Muscle layer of duodenum (tissue), 2 donors: ENCODE measurements around the gene JPH4.
"Not testable (repeated sequence)": the region's sequence is repeated elsewhere in the genome, so short reads cannot be mapped to it uniquely, and the experiment has no call there.

Experiments
- H3K27ac ChIP-seq: one replicate; pipeline ENCODE4 v1.7.0; 2013; ENCODE audit warnings: mild to moderate bottlenecking, low read length
- H3K27me3 ChIP-seq: one replicate; pipeline ENCODE4 v1.7.0; 2013; ENCODE audit warnings: low read depth, mild to moderate bottlenecking, control low read depth, low read length
- H3K36me3 ChIP-seq, 2 donors: one replicate each; pipeline ENCODE4 v1.7.0; 2013; ENCODE audit warnings: low read length in 2 of 2, control low read depth in 1 of 2, mild to moderate bottlenecking in 1 of 2; ENCODE audit not compliant: insufficient read depth in 2 of 2, control insufficient read depth in 1 of 2
- H3K4me1 ChIP-seq, 2 donors: one replicate each; pipeline ENCODE4 v1.7.0; 2013; ENCODE audit warnings: low read length in 2 of 2, mild to moderate bottlenecking in 2 of 2, control low read depth in 1 of 2, moderate library complexity in 1 of 2; ENCODE audit not compliant: insufficient read depth in 2 of 2, control insufficient read depth in 1 of 2
- H3K4me3 ChIP-seq, 2 donors: one replicate each; pipeline ENCODE4 v1.7.0; 2013; ENCODE audit warnings: low read length in 2 of 2, low read depth in 1 of 2, mild to moderate bottlenecking in 1 of 2
- H3K9me3 ChIP-seq, 2 donors: one replicate each; pipeline ENCODE4 v1.7.0; 2013; ENCODE audit warnings: low read length in 2 of 2, control low read depth in 1 of 2, mild to moderate bottlenecking in 1 of 2; ENCODE audit not compliant: control insufficient read depth in 1 of 2
- donor health status: healthy.

The JPH4 gene

DNA sequence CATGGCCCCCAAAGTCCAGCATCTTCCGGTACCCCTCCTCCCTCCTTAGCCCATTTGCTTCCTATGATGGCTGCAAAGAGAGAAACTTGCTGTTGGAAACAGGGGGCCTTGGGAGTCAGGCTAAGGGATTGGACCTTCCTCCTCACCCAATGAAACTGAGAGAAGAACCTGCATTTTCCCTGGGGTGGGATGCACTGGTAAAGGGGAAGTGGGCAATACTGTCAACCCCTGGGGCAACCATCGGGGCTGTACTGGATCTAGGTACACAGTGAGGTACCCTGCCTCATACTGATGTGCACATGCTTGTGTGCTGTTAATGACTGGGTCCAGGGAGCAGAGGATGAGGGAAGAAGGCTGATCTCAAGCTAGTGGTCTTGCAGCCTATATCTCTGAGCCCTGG lies 11.0 kb upstream of the JPH4 start:
- Histone ChIP-seq H3K36me3 (no peaks in the 10 kb centered on the region), H3K27ac (no peak overlapping the region), H3K4me3 (no peak overlapping the region), H3K27me3 (no peaks in the 10 kb centered on the region), H3K9me3 (no peaks in the 10 kb centered on the region), H3K4me1 (no peaks in the 10 kb centered on the region)

DNA sequence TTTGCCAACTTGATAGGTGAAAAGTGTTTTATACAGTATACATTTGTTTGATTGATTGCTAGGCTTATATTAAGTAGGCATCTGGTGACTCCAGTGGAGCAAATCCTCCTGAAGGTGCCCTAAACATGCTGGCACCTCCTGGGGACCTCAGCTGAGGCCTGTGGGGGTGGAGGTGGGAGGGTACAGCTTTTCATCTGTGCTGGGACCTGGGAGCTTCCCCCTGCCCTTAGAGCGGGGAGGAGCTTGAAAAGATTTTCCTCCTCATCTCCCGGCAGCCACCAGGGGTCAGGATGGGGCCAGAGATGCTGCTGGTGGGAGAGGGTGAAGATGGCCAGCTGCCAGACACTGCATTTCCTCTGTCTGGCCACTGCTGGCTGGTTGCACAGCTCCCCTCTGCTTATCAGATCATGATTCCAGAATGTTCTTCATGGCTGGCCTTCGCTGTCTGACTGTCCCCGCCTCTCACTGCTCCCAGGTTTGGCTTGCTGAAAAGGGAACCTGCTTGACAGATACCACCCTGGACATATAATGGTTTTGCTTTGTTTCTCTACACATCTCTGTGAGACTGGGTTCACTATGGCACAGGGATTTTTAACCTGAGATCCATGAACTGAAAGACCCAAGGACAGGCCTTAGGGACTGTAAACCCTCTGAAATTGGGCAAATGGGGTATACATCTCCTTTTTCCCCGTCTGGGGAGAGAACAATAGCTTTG lies 10.5 kb upstream of the JPH4 start:
- H3K9me3 ChIP-seq = no peaks in the 10 kb centered on the region
- H3K4me1 ChIP-seq = no peaks in the 10 kb centered on the region
- no peak overlapping the region for H3K27ac ChIP-seq
- H3K4me3 ChIP-seq = no peak overlapping the region
- no peaks in the 10 kb centered on the region for H3K27me3 ChIP-seq
- no peaks in the 10 kb centered on the region for H3K36me3 ChIP-seq

DNA sequence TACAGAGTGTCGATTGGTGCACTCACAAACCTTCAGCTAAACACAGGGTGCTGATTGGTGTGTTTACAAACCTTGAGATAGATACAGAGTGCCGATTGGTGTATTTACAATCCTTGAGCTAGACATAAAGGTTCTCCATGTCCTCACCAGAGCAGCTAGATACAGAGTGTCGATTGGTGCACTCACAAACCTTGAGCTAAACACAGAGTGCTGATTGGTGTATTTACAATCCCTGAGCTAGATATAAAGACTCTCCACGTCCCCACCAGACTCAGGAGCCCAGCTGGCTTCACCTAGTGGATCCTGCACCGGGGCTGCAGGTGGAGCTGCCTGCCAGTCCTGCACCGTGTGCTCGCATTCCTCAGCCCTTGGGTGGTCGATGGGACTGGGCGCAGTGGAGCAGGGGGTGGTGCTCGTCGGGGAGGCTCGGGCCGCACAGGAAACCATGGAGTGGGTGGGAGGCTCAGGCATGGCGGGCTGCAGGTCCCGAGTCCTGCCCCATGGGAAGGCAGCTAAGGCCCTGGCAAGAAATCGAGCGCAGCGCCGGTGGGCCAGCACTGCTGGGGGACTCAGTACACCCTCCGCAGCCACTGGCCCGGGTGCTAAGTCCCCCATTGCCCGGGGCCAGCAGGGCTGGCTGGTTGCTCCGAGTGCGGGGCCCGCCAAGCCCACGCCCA lies 6.1 kb upstream of the JPH4 start:
- not testable (repeated sequence) for H3K36me3 ChIP-seq, H3K4me3 ChIP-seq, H3K27ac ChIP-seq

DNA sequence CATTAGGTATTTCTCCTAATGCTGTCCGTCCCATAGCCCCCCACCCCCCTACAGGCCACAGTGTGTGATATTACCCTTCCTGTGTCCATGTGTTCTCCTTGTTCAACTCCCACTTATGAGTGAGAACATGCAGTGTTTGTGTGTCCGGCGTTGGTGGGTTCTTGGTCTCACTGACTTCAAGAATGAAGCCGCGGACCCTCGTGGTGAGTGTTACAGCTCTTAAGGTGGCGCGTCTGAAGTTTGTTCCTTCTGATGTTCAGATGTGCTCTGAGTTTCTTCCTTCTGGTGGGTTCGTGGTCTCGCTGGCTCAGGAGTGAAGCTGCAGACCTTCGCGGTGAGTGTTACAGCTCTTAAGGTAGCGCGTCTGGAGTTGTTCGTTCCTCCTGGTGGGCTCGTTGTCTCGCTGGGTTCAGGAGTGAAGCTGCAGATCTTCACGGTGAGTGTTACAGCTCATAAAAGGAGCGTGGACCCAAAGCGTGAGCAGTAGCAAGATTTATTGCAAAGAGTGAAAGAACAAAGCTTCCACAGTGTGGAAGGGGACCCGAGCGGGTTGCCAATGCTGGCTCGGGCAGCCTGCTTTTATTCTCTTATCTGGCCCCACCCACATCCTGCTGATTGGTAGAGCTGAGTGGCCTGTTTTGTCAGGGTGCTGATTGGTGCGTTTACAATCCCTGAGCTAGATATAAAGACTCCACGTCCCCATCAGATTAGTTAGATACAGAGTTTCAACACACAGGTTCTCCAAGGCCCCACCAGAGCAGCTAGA lies 5.4 kb upstream of the JPH4 start:
- not testable (repeated sequence) for H3K4me1 ChIP-seq, H3K27me3 ChIP-seq, H3K27ac ChIP-seq, H3K36me3 ChIP-seq, H3K4me3 ChIP-seq, H3K9me3 ChIP-seq

More for the DNA sequence above, 6.1 kb upstream of the JPH4 start:
- H3K4me1 ChIP-seq, H3K9me3 ChIP-seq, H3K27me3 ChIP-seq: not testable (repeated sequence)

DNA sequence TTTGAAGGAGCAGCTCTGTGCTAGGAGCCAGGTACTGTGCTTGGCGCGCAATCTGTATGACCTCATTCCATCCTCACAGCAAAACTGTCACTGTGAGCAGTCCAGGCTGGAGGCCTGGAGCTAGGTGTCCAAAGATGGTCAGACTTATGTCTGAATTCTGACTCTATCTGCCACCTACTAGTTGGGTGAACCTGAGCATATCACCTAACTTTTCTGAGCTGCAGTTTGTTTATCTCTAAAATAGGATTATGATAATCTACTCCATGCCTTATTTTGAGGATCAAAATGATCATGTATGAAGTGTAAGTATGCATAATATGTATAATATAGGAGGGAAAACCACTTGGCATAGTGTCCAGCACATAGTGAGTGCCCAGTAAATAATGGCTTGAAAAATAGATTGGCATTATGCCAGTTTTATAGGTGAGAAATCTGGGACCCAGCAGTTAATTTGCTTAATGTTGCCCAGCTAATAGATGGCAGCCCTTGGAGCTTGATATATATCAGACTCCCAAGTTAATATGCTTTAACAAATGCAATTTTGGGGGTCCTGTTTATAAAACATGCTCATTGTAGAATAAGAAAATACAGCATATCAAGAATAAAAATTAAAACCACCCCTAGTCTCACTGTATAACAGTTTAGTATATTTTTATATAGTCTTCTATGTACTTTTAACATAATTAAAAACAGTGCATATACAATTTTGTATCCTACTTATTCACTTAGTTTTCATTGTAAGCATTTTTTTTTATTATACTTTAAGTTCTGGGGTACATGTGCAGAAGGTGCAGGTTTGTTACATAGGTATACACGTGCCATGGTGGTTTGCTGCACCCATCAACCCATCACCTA lies 4.5 kb upstream of the JPH4 start:
- H3K27ac ChIP-seq = no peak overlapping the region
- peaks cover 0 to 13% of the 10 kb centered on the region in 2 donors for H3K4me1 ChIP-seq

DNA sequence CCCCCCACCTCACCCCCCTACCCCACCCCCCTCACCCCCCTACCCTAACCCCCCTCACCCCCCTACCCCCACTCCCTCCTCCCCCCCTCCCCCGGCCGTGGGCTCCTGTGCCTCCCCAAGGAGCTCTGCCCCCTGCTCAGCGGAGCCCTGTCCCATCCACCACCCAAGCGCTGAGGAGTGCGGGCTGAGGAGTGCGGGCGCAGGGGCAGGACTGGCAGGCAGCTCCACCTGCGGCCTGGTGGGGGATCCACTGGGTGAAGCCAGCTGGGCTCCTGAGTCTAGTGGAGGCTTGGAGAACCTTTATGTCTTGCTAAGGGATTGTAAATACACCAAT lies 2.3 kb upstream of the JPH4 start:
- Histone ChIP-seq H3K27ac (no peak overlapping the region), H3K27me3 (peaks cover 10% of the 10 kb centered on the region), H3K4me3 (no peak overlapping the region), H3K4me1 (peaks cover 0 to 34% of the 10 kb centered on the region in 2 donors), H3K9me3 (no peaks in the 10 kb centered on the region), H3K36me3 (no peaks in the 10 kb centered on the region)

More for the DNA sequence above, 4.5 kb upstream of the JPH4 start:
- H3K36me3 ChIP-seq = no peaks in the 10 kb centered on the region
- no peaks in the 10 kb centered on the region for H3K27me3 ChIP-seq
- H3K4me3 ChIP-seq = no peak overlapping the region
- H3K9me3 ChIP-seq = no peaks in the 10 kb centered on the region

DNA sequence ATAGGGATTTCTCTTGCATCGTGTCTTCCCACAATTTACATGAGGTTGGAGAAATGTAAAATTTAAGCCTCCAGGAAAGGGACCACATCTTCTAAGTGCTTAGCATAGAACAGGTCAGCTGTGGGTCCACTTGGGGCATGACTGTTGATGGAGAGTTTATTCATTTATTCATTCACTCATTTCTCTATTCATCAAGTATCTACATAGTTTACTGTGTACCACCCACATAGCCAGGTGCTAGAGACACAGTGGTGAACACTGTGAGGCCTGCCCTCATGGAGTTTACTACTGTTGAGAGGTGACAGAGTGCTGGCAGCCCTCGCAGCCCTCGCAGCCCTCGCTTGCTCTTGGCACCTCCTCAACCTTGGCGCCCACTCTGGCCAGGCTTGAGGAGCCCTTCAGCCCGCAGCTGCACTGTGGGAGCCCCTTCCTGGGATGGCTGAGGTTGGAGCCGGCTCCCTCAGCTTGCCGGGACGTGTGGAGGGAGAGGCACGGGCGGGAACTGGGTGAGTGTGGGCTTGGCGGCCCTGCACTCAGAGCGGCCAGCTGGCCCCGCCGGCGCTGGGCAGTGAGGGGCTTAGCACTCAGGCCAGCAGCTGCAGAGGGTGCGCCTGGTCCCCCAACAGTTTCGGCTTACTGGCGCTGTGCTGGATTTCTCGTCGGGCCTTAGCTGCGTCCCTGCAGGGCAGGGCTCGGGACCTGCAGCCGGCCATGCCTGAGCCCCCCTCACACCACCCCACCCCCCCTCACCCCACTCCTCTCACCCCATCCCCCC lies 1.7 kb upstream of the JPH4 start:
- Histone ChIP-seq H3K4me3 (no peak overlapping the region), H3K27ac (no peak overlapping the region), H3K9me3 (no peaks in the 10 kb centered on the region), H3K27me3 (peaks cover 12% of the 10 kb centered on the region), H3K4me1 (peaks cover 0 to 34% of the 10 kb centered on the region in 2 donors), H3K36me3 (no peaks in the 10 kb centered on the region)

DNA sequence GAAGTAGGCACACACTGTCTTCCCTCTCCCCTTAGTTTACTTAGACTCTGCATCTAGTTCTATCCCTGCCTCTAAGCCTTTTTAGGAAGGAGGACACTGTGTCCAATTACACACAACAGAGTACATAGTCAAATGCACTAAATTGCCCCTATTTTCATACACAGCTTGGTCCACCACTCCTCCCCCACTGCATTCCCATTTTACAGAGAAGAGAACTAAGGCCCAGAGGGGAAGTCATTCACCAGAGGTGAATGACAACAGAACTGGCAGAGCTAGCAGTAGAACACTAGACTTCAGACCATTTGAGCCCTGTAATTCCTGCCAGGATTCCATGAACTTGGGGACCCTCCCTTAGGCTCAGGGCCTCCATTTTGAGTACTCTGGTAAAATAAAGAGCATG lies 1.1 kb upstream of the JPH4 start:
- Histone ChIP-seq H3K9me3 (no peaks in the 10 kb centered on the region), H3K36me3 (no peaks in the 10 kb centered on the region), H3K27ac (no peak overlapping the region), H3K4me3 (no peak overlapping the region), H3K27me3 (peaks cover 14% of the 10 kb centered on the region), H3K4me1 (peaks cover 0 to 34% of the 10 kb centered on the region in 2 donors)

DNA sequence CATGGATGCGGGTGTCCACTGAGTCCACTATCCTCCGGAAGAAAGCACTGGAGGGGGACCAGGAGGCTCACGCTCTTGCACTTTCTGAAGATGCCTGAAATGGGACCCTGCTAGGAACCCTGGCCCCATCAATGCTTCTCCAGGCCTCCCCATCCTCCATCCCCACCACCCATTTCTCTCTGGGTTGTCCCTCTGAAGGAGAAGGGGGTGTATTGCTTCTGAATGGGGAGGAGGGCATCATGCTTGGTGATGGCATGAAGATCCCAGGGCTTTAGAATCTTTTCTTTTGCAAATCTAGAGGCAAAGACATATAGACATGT lies 681 bp upstream of the JPH4 start:
- no peak overlapping the region for H3K27ac ChIP-seq
- peak overlapping the region in 1 of 2 donors; percentile 50 for H3K4me3 ChIP-seq
- no peaks in the 10 kb centered on the region for H3K36me3 ChIP-seq
- H3K4me1 ChIP-seq = peaks cover 0 to 34% of the 10 kb centered on the region in 2 donors
- peaks cover 14% of the 10 kb centered on the region for H3K27me3 ChIP-seq
- no peaks in the 10 kb centered on the region for H3K9me3 ChIP-seq

DNA sequence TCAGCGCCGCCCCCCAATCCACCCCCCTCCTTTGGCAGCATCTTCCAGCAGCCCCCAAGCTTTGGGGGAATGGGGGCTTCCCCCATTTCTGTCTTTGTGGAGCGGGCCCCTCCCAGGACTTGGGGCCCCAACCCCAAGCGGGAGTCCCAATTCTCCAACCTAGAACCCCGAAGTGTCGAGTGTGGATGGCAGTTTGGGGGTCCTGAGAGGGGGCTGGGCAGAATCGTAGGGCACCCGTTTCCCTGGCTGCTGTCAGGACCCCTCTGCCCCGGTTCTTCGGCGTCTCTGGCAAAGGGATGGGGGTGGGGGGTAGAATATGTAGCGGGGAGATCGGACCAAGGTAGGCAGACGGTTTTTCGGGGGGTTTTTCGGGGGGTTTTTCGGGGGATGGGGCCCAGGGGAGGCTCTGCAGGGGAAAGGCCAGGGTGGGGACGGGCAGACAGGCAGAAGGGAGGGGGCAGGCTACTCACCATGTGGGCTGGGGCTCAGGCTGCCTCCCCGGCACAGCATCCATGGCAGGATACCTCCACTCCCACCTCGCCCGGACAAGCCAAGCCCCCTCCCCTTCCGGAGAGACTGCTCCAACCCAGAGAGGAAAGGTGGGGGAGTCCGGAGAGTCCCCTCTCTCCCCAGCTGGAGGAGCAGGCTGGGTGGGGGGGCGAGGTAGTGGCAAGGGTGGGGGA lies 739 bp downstream of the JPH4 start:
- Histone ChIP-seq H3K27me3 (peaks cover 14% of the 10 kb centered on the region), H3K27ac (no peak overlapping the region), H3K4me3 (peak overlapping the region in 1 of 2 donors; percentile 50), H3K36me3 (no peaks in the 10 kb centered on the region), H3K9me3 (no peaks in the 10 kb centered on the region), H3K4me1 (peaks cover 0 to 34% of the 10 kb centered on the region in 2 donors)
